GM18909 (cell line): Measurements from ENCODE around the gene KRT8.
"Not testable (repeated sequence)": the region's sequence is repeated elsewhere in the genome, so short reads cannot be mapped to it uniquely, and the experiment has no call there.

Experiments
- ATAC-seq: cut with Tn5 transposase; IDR thresholded peaks from one replicate; pipeline ENCODE4 v1.9.1; 2021; ENCODE audit warnings: mild to moderate bottlenecking; ENCODE audit not compliant: unreplicated experiment, poor library complexity

The KRT8 gene

GRCh38 chr12:52903855-52904508 is 894 bp downstream of the KRT8 start:
- ATAC-seq, result no peak

- ATAC-seq, result no peak
Observed at GRCh38 chr12:52903285-52903854, 1.5 kb downstream of the KRT8 start.

DNA sequence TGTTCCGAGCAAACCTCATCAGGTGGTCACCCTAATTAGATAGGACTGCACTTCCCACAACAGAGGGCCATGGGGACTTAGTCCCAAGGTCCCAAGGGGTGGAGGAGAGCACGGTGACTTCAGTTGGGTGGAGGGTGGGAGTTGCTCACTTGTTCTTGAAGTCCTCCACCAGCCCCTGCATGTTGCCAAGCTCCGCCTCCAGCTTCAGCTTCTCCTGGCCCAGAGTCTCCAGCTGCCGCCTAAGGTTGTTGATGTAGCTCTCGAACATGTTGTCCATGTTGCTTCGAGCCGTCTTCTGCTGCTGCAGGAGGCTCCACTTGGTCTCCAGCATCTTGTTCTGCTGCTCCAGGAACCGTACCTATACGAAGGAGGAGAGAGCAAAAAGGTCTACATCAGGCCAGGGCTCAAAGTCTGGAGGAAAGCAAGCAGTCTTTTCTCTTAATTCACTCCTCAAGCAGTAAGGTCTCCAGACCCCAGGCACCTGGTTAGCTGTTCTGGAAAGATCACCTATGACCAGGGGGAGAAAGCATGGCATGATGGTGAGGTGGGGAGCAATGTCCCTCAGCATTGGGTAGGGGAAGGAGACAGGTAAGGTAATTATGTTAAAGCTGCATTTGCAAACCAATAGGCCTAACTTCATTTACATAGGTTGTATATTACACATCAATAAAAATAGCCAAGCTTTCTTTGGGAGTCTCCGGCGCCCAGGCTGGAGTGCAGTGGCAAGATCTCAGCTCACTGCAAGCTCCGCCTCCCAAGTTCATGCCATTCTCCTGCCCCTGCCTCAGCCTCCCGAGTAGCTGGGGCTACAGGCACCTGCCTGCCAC is 2.9 kb downstream of the KRT8 start:
- no peak for ATAC-seq

- ATAC-seq, result no peak
Observed at GRCh38 chr12:52900896-52901714, 3.8 kb downstream of the KRT8 start.

- no peak for ATAC-seq
Observed at GRCh38 chr12:52900166-52900895, 4.5 kb downstream of the KRT8 start.

GRCh38 chr12:52899338-52900035 is 5.4 kb downstream of the KRT8 start:
- no peak for ATAC-seq

DNA sequence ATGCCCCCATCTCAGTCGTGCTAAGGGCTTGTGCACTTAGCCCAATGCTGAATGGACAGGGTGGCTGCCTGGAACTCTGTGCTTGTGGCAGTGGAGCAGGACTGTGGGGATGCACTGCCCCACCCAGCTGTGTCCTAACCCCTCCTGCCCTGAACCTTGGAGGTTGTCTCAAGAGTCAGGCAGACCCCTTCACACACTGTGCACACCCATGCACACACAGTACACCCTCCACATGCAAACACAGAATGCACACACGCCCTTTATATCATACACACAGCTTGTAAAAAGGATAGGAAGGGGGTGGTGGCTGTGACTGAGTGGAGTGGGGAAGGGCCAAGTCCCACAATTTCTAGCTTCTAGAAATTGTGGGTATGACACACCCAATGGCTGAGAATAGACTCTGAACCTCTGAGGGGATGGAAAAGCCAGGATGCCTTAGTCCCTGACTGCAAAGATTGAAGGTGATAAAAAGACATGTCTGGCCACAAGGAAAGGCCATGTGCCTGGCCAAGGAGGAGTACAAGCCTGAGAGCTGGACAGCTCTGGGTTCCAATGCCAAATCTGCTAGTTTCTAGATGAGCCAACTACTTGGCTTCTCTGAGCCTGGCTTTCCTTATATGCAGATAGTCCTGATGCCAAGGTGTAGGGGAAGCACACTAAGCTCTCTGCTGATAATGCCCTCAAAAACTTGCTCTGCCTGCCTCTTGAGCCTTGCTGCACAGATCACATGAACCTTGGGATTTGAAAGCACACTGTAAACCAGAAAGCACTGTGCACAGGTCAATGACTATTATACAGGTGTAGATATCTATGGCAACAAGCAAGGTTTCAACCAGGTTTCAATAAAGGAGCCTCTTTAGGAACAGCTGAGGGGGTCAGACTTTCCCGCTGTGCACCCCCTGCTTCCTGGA is 8.4 kb downstream of the KRT8 start:
- no peak for ATAC-seq

DNA sequence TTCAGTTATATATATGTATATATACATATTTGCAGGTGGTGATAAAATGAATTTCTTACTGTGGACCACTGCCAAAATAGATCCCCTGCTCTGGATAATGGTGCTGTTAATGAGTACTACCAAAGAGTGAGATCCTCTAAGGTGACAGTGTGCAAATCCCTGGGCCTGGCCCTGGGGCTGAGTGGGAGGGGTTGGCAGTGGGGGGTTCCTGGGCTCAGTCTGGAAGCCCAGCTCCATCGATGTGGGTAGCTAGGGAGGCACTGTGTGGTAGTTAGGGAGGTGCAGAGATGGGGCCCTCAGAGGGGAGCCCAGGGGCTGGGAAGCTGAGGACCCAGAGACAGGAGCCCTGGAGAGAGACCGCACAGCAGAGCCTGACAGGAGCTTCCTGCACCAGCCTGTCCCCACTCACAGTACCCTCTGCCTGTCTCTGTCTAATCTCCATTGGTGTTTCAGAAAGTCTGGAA is 9.1 kb downstream of the KRT8 start:
- no peak for ATAC-seq

- no peak for ATAC-seq
Observed at GRCh38 chr12:52892974-52893373, 11.9 kb downstream of the KRT8 start.

DNA sequence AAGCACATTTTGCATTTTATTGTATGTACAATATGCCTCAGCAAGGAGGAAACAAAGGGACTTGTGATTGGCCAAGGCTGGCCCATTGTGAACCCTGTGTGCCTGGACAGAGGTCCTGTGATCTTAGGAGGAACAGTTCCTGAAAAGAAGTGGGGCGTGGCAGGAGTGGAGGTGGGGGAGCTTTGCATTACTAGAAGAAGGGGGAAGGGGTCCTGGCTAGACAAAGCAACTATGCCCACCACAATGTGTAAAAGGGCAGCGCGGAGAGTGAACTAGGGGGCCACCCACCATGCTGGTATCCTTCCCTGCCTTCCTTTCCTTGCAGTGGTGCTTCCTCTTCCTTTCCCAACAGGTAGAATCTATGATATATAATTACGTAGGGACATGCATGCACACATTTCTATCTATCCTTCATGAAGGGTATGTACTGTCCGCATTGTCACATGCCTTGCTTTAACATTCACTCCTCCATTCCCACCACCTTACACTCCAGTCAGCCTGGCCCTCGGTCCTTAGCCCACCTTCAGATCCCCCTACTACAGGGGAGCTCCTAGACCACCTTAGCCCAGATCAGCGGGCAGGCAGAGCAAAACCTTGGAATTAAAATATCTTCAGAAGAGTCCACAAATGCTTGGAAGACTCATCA is 12.5 kb downstream of the KRT8 start:
- ATAC-seq, result no peak

DNA sequence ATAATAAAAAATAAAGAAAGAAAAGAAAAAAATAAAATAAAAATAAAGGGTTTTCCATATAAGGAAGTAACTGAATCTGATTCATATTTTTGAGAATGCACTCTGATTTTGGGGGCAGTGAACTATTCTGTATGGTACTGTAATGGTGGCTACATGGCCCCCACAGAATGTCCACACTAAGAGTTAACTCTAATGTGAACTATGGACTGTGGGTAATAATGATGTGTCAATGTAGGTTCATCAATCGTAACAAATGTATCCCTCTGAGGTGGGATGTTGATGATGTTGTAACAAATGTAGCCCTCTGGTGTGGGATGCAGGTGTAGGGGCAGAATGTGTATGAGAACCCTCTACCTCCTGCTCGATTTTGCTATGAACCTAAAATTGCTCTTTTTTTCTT is 13.8 kb downstream of the KRT8 start:
- no peak for ATAC-seq

GRCh38 chr12:52890417-52890816 is 14.5 kb downstream of the KRT8 start:
- ATAC-seq, result no peak

DNA sequence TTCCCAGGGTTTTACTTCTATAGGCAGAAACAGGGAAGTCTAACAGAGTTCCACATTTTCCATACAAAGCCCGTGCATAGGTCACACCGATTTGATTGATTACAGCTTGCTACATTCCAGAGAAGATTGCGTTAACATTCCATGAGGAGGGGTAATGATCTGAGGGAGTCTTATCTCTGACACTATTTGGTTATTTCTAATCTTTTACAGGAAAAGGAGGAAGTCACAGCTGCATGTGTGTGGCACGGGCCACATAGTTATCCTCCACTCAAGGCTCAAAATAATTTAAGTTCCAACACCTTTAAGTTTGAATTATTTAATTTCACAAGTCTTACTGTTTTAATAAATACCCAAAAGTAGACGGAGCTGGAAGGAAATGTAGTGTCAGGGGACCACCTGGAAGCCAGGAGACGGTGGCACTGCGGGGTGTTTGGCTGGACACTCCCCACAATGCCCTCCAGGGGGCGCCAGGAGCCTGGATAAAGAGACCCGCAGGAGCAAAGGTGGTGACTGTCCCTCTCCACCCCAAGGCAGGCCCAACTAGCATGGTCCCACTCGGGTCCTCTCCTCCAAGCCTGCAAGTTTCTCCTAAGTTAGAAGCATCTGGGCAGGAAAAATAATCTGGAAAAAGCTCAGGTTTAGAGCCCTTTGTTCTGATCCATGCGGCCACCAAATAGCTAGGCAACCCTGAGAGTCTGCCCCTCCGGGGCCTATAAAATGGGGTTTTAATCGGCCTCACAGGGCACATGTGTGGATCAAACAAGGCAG is 20.2 kb downstream of the KRT8 start:
- ATAC-seq, result no peak

GRCh38 chr12:52880499-52880898 is 24.4 kb downstream of the KRT8 start:
- ATAC-seq, result not testable (repeated sequence)

GRCh38 chr12:52879394-52880351 is 25.2 kb downstream of the KRT8 start:
- ATAC-seq, result peak; percentile 65
